Stomach (tissue), 9 donors: ENCODE measurements around the gene SCGB1C2. TPM values are rescaled to one million over a fixed set of nuclear protein-coding genes. Genes with fewer than 3 reads are reported as not detected.

Experiments
- DNase-seq, 2 donors: peaks; one replicate each; pipeline versions ENCODE4 v3.0.0 to v3.0.0-alpha.2; 2013 to 2019
- H3K27ac ChIP-seq, 5 donors: fragments of 200-600 bp in 4 of 5; sonication (generic) in 4 of 5; one replicate each; pipeline ENCODE4 v1.5.1; 2013 to 2019; ENCODE audit warnings: mild to moderate bottlenecking in 1 of 5, moderate library complexity in 1 of 5
- H3K27me3 ChIP-seq, 3 donors: fragments of 200-600 bp; sonication (generic); one replicate each; pipeline ENCODE4 v1.5.1; 2017 to 2019; ENCODE audit warnings: mixed run types in 1 of 3
- H3K36me3 ChIP-seq, 4 donors: fragments of 200-600 bp; sonication (generic); 1 replicate in 3 of 4; 2 replicates in 1 of 4; pipeline ENCODE4 v1.5.1; 2016 to 2019
- H3K4me1 ChIP-seq, 4 donors: fragments of 200-600 bp; sonication (generic); one replicate each; pipeline ENCODE4 v1.5.1; 2016 to 2019
- H3K4me3 ChIP-seq, 4 donors: fragments of 200-600 bp; sonication (generic) in 3 of 4; one replicate each; pipeline ENCODE4 v1.5.1; 2016 to 2019; ENCODE audit warnings: mild to moderate bottlenecking in 1 of 4
- H3K9me3 ChIP-seq, 4 donors: fragments of 200-600 bp; sonication (generic); one replicate each; pipeline ENCODE4 v1.5.1; 2016 to 2019
- EP300 ChIP-seq: sonication (generic); formaldehyde crosslinking; IDR thresholded peaks from one replicate; pipeline ENCODE4 v1.6.1; 2017; ENCODE audit warnings: antibody characterized with exemption
- POLR2A ChIP-seq, 4 donors: fragments of 450-650 bp; IDR thresholded peaks; one replicate each; pipeline ENCODE4 v1.6.1; 2016; ENCODE audit warnings: antibody characterized with exemption in 4 of 4, control low read depth in 2 of 4, mild to moderate bottlenecking in 1 of 4, moderate library complexity in 1 of 4
- POLR2AphosphoS5 ChIP-seq, 3 donors: sonication (generic); formaldehyde crosslinking; IDR thresholded peaks; one replicate each; pipeline ENCODE4 v1.6.1; 2016; ENCODE audit warnings: antibody characterized with exemption in 3 of 3
- WGBS, 5 donors: extraction: QIAGEN DNeasy Blood & Tissue Kit in 3 of 5; methylation state at CpG; one replicate each; pipeline versions ENCODE4 v1.1.5 to v1.1.7; 2013 to 2018; 5-methylcytosine and 5-hydroxymethylcytosine counted together
- intact Hi-C: fragments of 100-400 bp; cut with DNase I; formaldehyde crosslinking; loops from one replicate; pipeline ENCODE4 v1.15.1; 2023; ENCODE audit warnings: low total_unique reads
- polyA plus RNA-seq, 3 donors: library from polyadenylated mRNA; stranded (reverse); fragments of 200-250 nt; gene quantifications; one replicate each; pipeline ENCODE4 v1.2.3, GENCODE V29; 2013
- total RNA-seq, 5 donors: library from RNA; depleted of rRNA; stranded (reverse); fragments of >200 nt; gene quantifications; one replicate each; pipeline versions ENCODE4 v1.1.0 to v1.2.3, GENCODE V29; 2014 to 2016
- TF ChIP-seq, protein P1 (sequence below), 7 experiments: fragments of 450-650 bp in 4 of 7; fragments of 200-600 bp in 3 of 7; sonication (generic) in 3 of 7; IDR thresholded peaks; one replicate each; pipeline ENCODE4 v1.5.1; 2016 to 2019; ENCODE audit warnings: antibody characterized with exemption in 7 of 7, control low read depth in 2 of 7, mild to moderate bottlenecking in 1 of 7
- donor health status: healthy with polysubstance abuse.
- donor health status: Bipolar disorder and iron deficiency.
- donor health status: healthy.

Gene SCGB1C2
- total and polyA plus RNA-seq, 8 donors, result not detected

GRCh38 chr17:179781-180380 lies 42.5 kb downstream of the SCGB1C2 start:
- Histone ChIP-seq H3K4me1 (peaks cover 18 to 44% (median 37%) of the 10 kb centered on the region in 4 donors), H3K36me3 (no peaks in the 10 kb centered on the region), H3K27me3 (peaks cover 12 to 79% (median 23%) of the 10 kb centered on the region in 3 donors), H3K4me3 (peak overlapping the region; percentile 44 to 75 (median 44)), H3K9me3 (no peaks in the 10 kb centered on the region), H3K27ac (peak overlapping the region in 4 of 5 donors; percentile 41 to 70 (median 69))
- intact Hi-C loops, result no loop called here
- TF ChIP-seq, protein P1, sequence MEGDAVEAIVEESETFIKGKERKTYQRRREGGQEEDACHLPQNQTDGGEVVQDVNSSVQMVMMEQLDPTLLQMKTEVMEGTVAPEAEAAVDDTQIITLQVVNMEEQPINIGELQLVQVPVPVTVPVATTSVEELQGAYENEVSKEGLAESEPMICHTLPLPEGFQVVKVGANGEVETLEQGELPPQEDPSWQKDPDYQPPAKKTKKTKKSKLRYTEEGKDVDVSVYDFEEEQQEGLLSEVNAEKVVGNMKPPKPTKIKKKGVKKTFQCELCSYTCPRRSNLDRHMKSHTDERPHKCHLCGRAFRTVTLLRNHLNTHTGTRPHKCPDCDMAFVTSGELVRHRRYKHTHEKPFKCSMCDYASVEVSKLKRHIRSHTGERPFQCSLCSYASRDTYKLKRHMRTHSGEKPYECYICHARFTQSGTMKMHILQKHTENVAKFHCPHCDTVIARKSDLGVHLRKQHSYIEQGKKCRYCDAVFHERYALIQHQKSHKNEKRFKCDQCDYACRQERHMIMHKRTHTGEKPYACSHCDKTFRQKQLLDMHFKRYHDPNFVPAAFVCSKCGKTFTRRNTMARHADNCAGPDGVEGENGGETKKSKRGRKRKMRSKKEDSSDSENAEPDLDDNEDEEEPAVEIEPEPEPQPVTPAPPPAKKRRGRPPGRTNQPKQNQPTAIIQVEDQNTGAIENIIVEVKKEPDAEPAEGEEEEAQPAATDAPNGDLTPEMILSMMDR (IDR thresholded peaks at IDR 0.05), result no peak
- TF ChIP-seq POLR2A (IDR thresholded peaks at IDR 0.05) (no peak), POLR2AphosphoS5 (IDR thresholded peaks at IDR 0.05) (no peak), EP300 (no peak)
- DNase-seq, result peak in 1 of 2 donors; percentile 19
- WGBS, 5 donors, result 27 to 70% (median 35%) methylated on average over 6 to 32 of the region's 32 CpGs

- DNase-seq, result peak in 1 of 2 donors; percentile 68
- peaks cover 12 to 75% (median 23%) of the 10 kb centered on the region in 3 donors for H3K27me3 ChIP-seq
- H3K9me3 ChIP-seq, result no peaks in the 10 kb centered on the region
- intact Hi-C loops, result no loop called here
- H3K4me3 ChIP-seq, result peak overlapping the region; percentile 44 to 75 (median 44)
- peaks cover 18 to 44% (median 37%) of the 10 kb centered on the region in 4 donors for H3K4me1 ChIP-seq
- TF ChIP-seq, protein P1 (IDR thresholded peaks at IDR 0.05), result no peak
- TF ChIP-seq POLR2A (IDR thresholded peaks at IDR 0.05), result no peak
- TF ChIP-seq EP300, result no peak
- TF ChIP-seq POLR2AphosphoS5 (IDR thresholded peaks at IDR 0.05), result no peak
- 1 to 6% (median 2%) methylated on average over 17 to 112 of the region's 112 CpGs for WGBS, 5 donors
- H3K36me3 ChIP-seq, result no peaks in the 10 kb centered on the region
- H3K27ac ChIP-seq, result peak overlapping the region in 4 of 5 donors; percentile 41 to 70 (median 69)
These were observed 43.2 kb downstream of the SCGB1C2 start for GRCh38 chr17:180381-181244.

DNA sequence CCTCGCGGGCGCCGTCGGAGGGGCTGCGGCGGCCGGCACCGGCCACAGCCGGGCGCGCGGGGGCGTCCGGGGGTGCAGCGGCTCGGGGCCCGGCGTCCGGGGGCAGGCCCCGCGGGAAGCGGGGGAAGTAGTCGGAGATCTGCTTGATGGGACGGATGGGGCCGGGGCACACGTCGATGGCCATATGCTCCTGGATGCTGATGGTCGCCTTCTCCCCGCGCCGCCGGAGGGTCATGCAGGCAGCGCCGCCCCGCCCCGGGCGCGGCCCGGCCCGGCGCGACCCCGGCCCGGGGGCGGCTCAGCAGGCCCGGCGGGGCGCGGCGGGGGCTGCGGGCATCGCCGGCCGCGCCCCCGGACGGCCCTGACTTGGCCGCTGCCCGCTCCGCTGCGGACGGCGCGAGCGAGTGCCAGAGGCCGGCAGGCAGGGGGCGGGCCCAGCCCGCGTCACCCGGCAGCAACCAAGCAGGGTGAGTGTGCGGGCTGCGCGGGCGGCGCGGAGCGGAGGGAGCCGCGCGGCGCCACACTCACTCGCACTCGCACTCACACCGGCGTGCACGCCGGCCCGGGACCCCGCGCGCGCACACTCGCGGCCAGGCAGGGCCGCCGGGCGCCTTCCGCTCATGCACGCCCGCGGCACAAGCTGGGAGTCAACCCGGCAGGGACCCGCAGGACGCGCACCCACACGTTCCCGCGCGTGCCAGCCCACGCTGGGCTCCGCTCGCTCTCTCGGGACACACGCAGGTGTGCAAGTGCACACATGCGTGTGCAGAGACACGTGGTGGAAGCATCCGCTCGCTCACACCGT lies 44.1 kb downstream of the SCGB1C2 start, which contains the start of gene DOC2B:
Gene DOC2B, minus strand, starts transcription at position 406 of the 805 bp plus-strand sequence. Its CDS starts 171 bp downstream, at position 235.
- H3K4me3 ChIP-seq, result peak within 1 kb of the TSS; percentile 44 to 75 (median 44)
- H3K9me3 ChIP-seq, result no peaks in the 10 kb centered on the region
- H3K4me1 ChIP-seq, result peaks cover 18 to 44% (median 37%) of the 10 kb centered on the region in 4 donors
- DNase-seq, result peak; percentile 69 to 90
- WGBS, 5 donors, result 3 to 14% (median 6%) methylated on average over 19 to 120 of the region's 120 CpGs
- H3K36me3 ChIP-seq, result no peaks in the 10 kb centered on the region
- TF ChIP-seq POLR2AphosphoS5 (IDR thresholded peaks at IDR 0.05) (no peak), POLR2A (IDR thresholded peaks at IDR 0.05) (no peak), EP300 (no peak)
- TF ChIP-seq, protein P1 (IDR thresholded peaks at IDR 0.05), result no peak
- intact Hi-C loops, result no loop called here
- H3K27ac ChIP-seq, result peak within 1 kb of the TSS in 4 of 5 donors; percentile 49 to 70 (median 69)
- H3K27me3 ChIP-seq, result peaks cover 12 to 66% (median 23%) of the 10 kb centered on the region in 3 donors
